CD4-positive, alpha-beta T cell (primary cell): ENCODE data around the gene IGFBPL1. TPM values are rescaled to one million over a fixed set of nuclear protein-coding genes. Genes with fewer than 3 reads are reported as not detected.
"Not testable (repeated sequence)": the region's sequence is repeated elsewhere in the genome, so short reads cannot be mapped to it uniquely, and the experiment has no call there.

Source experiments
- ATAC-seq: fragments of 200-7000 bp; cut with Tn5 transposase; one replicate; pipeline ENCODE4 v1.10.0; 2022; ENCODE audit warnings: mild to moderate bottlenecking; ENCODE audit not compliant: poor library complexity
- CTCF ChIA-PET: fragments of 350-600 bp; sonication (Branson Sonifier 250); formaldehyde crosslinking; loops from one replicate; lab custom pipeline; 2021; ENCODE audit warnings: antibody characterized with exemption, inconsistent platforms; lab: Charles Lee
- POLR2A ChIA-PET: fragments of 350-600 bp; sonication (Branson Sonifier 250); formaldehyde crosslinking; loops from one replicate; lab custom pipeline; 2021; ENCODE audit warnings: antibody characterized with exemption, inconsistent platforms; lab: Charles Lee
- DNase-seq, 14 experiments: peaks; one replicate each; pipeline ENCODE4 v3.0.0-alpha.2; 2013 to 2020; ENCODE audit warnings: mixed read lengths in 2 of 14
- H3K27ac ChIP-seq, 2 donors: one replicate each; pipeline versions ENCODE4 v1.5.1 to v1.7.0; 2013; ENCODE audit warnings: low read length in 2 of 2, low read depth in 1 of 2, mild to moderate bottlenecking in 1 of 2
- H3K27me3 ChIP-seq, 2 experiments: 1 replicate in 1 of 2; 2 replicates in 1 of 2; pipeline versions ENCODE4 v1.6.1 to v1.7.0; 2013; ENCODE audit warnings: low read length in 2 of 2, control low read depth in 1 of 2, mild to moderate bottlenecking in 1 of 2, moderate library complexity in 1 of 2; ENCODE audit not compliant: insufficient read depth in 2 of 2, control insufficient read depth in 1 of 2
- H3K36me3 ChIP-seq: one replicate; pipeline ENCODE4 v1.6.1; 2013; ENCODE audit warnings: low read length, control low read depth; ENCODE audit not compliant: insufficient read depth
- H3K4me1 ChIP-seq: one replicate; pipeline ENCODE4 v1.6.1; 2013; ENCODE audit warnings: low read length, control low read depth; ENCODE audit not compliant: insufficient read depth
- H3K4me3 ChIP-seq: one replicate; pipeline ENCODE4 v1.5.1; 2013; ENCODE audit warnings: mild to moderate bottlenecking, low read length, moderate library complexity
- H3K9me3 ChIP-seq, 2 experiments: 1 replicate in 1 of 2; 2 replicates in 1 of 2; pipeline versions ENCODE4 v1.6.1 to v1.7.0; 2013; ENCODE audit warnings: low read length in 2 of 2, mild to moderate bottlenecking in 2 of 2, control low read depth in 1 of 2, moderate library complexity in 1 of 2; ENCODE audit not compliant: control insufficient read depth in 1 of 2, insufficient read depth in 1 of 2
- H3K27ac Mint-ChIP-seq: one replicate; pipeline ENCODE4 v1.8.0; 2020; ENCODE audit warnings: mixed read lengths
- H3K27me3 Mint-ChIP-seq: one replicate; pipeline ENCODE4 v1.8.0; 2021; ENCODE audit warnings: mixed read lengths
- H3K36me3 Mint-ChIP-seq: one replicate; pipeline ENCODE4 v1.8.0; 2021; ENCODE audit warnings: low read depth, mixed read lengths
- H3K4me1 Mint-ChIP-seq: one replicate; pipeline ENCODE4 v1.8.0; 2021; ENCODE audit warnings: low read depth, mixed read lengths
- H3K4me3 Mint-ChIP-seq: one replicate; pipeline ENCODE4 v1.8.0; 2020; ENCODE audit warnings: mild to moderate bottlenecking, mixed read lengths
- H3K9me3 Mint-ChIP-seq: one replicate; pipeline ENCODE4 v1.8.0; 2020; ENCODE audit warnings: mixed read lengths
- intact Hi-C, 2 experiments: fragments of 100-400 bp; cut with DNase I in 1 of 2; cut with micrococcal nuclease in 1 of 2; formaldehyde crosslinking; loops; one replicate each; pipeline versions ENCODE4 v1.15.1 to v1.9.0; 2023 to 2025; cut with DNase I, micrococcal nuclease
- polyA plus RNA-seq, 2 donors: library from polyadenylated mRNA; unstranded; fragments of 120-200 nt; gene quantifications; one replicate each; pipeline ENCODE4 v1.2.1, GENCODE V29; 2013
- total RNA-seq, 174 experiments: library from RNA in 2 of 174; stranded (reverse) in 2 of 174; gene quantifications; one replicate each; pipeline ENCODE4 v1.2.3 and lab custom pipeline; 2021 to 2026
- TF ChIP-seq, protein P1 (sequence below): fragments of 200-600 bp; IDR thresholded peaks from one replicate; pipeline ENCODE4 v1.8.0; 2022; ENCODE audit warnings: antibody characterized with exemption, mild to moderate bottlenecking

Gene IGFBPL1
- total RNA-seq: not detected
- polyA plus RNA-seq (2013, experiment 1 of 2): not detected
- 0.08 TPM for polyA plus RNA-seq (2013, experiment 2 of 2)
- 0 to 1.2 (median 0.07) reads per million in 172 experiments for total RNA-seq (lab: John Stamatoyannopoulos, UW)

GRCh38 chr9:38423973-38424843 lies at the start of gene IGFBPL1:
TSS of gene IGFBPL1 (minus strand) at chr9:38424454. CDS start at chr9:38424424, 30 bp downstream.
- Mint-ChIP-seq H3K27ac (no peak within 1 kb of the TSS), H3K9me3 (no peaks in the 10 kb centered on the region), H3K27me3 (peaks cover 57% of the 10 kb centered on the region), H3K4me1 (no peaks in the 10 kb centered on the region), H3K36me3 (no peaks in the 10 kb centered on the region), H3K4me3 (peak within 1 kb of the TSS; percentile 34)
- TF ChIP-seq, protein P1, sequence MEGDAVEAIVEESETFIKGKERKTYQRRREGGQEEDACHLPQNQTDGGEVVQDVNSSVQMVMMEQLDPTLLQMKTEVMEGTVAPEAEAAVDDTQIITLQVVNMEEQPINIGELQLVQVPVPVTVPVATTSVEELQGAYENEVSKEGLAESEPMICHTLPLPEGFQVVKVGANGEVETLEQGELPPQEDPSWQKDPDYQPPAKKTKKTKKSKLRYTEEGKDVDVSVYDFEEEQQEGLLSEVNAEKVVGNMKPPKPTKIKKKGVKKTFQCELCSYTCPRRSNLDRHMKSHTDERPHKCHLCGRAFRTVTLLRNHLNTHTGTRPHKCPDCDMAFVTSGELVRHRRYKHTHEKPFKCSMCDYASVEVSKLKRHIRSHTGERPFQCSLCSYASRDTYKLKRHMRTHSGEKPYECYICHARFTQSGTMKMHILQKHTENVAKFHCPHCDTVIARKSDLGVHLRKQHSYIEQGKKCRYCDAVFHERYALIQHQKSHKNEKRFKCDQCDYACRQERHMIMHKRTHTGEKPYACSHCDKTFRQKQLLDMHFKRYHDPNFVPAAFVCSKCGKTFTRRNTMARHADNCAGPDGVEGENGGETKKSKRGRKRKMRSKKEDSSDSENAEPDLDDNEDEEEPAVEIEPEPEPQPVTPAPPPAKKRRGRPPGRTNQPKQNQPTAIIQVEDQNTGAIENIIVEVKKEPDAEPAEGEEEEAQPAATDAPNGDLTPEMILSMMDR: no peak
- intact Hi-C loops: no loop called here
- ATAC-seq (no peak), DNase-seq (no peak)
- H3K27ac ChIP-seq: no peak within 1 kb of the TSS
- H3K36me3 ChIP-seq: no peaks in the 10 kb centered on the region
- no peaks in the 10 kb centered on the region for H3K9me3 ChIP-seq
- peaks cover 3% of the 10 kb centered on the region for H3K4me1 ChIP-seq
- ChIA-PET POLR2A (no interaction called here), CTCF (no interaction called here)
- H3K27me3 ChIP-seq: peaks cover 24 to 43% of the 10 kb centered on the region in 2 experiments
- H3K4me3 ChIP-seq: no peak within 1 kb of the TSS

DNA sequence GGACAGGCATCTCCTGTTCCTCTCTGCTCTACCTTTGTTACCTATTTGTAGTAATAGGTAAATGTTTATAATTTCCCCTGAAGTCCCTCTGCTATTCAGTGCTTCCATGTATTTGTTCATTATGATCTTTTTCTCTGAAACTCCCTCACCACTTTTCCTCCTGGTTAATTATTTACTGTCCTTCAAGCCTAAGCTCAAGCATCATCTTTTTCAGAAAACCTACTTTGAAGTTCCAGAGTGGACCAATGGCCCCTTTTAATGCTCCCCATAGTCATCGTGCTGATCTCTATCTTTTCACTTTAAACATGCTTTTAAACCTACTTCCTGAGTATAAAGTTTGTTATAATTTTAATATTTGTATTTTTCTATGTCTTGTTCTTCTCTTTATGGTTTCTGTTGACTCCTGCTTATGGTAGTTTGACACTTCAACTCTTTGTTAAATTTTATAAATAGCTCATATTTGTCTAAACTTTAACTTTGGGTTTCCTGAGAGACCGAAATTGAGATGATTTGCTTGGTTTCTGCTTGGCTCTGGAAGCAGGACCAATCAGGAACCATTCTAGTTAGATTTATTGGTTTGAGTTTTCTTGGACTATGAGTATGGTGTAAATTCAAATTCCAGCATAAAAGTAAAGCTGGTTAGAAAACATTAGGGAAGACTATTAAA lies 48.5 kb upstream of the IGFBPL1 start:
- H3K4me1 ChIP-seq, DNase-seq, POLR2A ChIA-PET, H3K9me3 Mint-ChIP-seq, H3K27me3 ChIP-seq, CTCF ChIA-PET, H3K36me3 Mint-ChIP-seq, H3K27me3 Mint-ChIP-seq, H3K27ac Mint-ChIP-seq, intact Hi-C loops, H3K4me3 Mint-ChIP-seq, ATAC-seq, H3K4me3 ChIP-seq, H3K4me1 Mint-ChIP-seq, H3K27ac ChIP-seq, H3K36me3 ChIP-seq, H3K9me3 ChIP-seq: not testable (repeated sequence)

DNA sequence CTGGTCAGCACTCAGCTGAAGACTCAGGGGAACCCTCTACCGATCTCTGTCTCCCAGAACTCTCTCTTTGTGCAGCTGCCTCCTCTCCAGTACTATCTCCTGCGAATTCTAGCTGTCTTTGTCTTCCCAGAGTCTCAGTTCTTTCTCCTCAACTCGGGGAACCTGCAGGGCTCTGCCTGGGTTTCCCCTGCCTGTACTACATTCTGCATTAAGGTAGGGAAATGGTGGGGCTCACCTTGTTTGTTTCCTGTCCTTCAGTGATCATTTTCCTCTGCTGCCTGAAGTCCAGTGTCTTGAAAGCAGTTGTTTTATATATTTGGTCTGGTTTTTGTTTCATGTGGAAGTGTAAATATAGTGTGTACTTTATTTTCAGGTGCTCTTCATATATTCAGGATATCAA lies 43.1 kb upstream of the IGFBPL1 start:
- H3K27me3 Mint-ChIP-seq: no peaks in the 10 kb centered on the region
- H3K27ac Mint-ChIP-seq: no peak overlapping the region
- no peak overlapping the region for H3K27ac ChIP-seq
- H3K4me3 Mint-ChIP-seq: no peak overlapping the region
- H3K4me1 Mint-ChIP-seq: no peaks in the 10 kb centered on the region
- H3K9me3 Mint-ChIP-seq: peaks cover 2% of the 10 kb centered on the region
- H3K4me1 ChIP-seq: no peaks in the 10 kb centered on the region
- ChIA-PET CTCF (no interaction called here), POLR2A (no interaction called here)
- H3K27me3 ChIP-seq: no peaks in the 10 kb centered on the region
- no peaks in the 10 kb centered on the region for H3K36me3 Mint-ChIP-seq
- DNase-seq: no peak
- no peak overlapping the region for H3K4me3 ChIP-seq
- no peaks in the 10 kb centered on the region for H3K36me3 ChIP-seq
- TF ChIP-seq, protein P1: no peak
- intact Hi-C loops: no loop called here
- ATAC-seq: no peak
- H3K9me3 ChIP-seq: no peaks in the 10 kb centered on the region
